HG03565 (cell line): ENCODE data around the gene PLD4.
"Not testable (repeated sequence)": the region's sequence is repeated elsewhere in the genome, so short reads cannot be mapped to it uniquely, and the experiment has no call there.

Experiments
- ATAC-seq: cut with Tn5 transposase; IDR thresholded peaks from one replicate; pipeline ENCODE4 v1.9.1; 2021; ENCODE audit warnings: mild to moderate bottlenecking, moderate library complexity; ENCODE audit not compliant: unreplicated experiment

PLD4 gene, protein sequence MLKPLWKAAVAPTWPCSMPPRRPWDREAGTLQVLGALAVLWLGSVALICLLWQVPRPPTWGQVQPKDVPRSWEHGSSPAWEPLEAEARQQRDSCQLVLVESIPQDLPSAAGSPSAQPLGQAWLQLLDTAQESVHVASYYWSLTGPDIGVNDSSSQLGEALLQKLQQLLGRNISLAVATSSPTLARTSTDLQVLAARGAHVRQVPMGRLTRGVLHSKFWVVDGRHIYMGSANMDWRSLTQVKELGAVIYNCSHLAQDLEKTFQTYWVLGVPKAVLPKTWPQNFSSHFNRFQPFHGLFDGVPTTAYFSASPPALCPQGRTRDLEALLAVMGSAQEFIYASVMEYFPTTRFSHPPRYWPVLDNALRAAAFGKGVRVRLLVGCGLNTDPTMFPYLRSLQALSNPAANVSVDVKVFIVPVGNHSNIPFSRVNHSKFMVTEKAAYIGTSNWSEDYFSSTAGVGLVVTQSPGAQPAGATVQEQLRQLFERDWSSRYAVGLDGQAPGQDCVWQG

GRCh38 chr14:104924421-104925213 is at the start of gene PLD4:
Gene PLD4, plus strand, starts transcription at chr14:104924879. Its CDS starts 2,262 bp downstream, at chr14:104927141.
- ATAC-seq = no peak

GRCh38 chr14:104875412-104875751 is 49.3 kb upstream of the PLD4 start:
- ATAC-seq = no peak

GRCh38 chr14:104875811-104876210 is 48.9 kb upstream of the PLD4 start:
- no peak for ATAC-seq

DNA sequence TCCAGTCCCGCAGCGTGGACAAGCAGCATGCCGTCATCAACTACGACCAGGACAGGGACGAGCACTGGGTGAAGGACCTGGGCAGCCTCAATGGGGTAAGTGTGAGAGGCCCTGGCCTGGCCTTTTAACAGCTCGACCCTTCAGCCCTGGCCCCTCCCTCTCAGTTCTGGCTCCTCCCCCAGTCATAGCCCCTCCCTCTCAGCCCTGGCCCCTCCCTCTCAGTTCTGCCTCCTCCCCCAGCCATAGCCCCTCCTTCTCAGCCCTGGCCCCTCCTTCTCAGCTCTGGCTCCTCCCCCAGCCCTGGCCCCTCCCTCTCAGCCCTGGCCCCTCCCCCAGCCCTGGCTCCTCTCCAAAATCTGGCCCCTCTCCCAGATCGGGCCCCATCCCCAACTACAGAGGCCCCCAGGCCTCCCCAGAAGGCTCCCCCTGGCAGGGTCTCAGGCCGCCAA is 48.4 kb upstream of the PLD4 start:
- ATAC-seq = no peak

DNA sequence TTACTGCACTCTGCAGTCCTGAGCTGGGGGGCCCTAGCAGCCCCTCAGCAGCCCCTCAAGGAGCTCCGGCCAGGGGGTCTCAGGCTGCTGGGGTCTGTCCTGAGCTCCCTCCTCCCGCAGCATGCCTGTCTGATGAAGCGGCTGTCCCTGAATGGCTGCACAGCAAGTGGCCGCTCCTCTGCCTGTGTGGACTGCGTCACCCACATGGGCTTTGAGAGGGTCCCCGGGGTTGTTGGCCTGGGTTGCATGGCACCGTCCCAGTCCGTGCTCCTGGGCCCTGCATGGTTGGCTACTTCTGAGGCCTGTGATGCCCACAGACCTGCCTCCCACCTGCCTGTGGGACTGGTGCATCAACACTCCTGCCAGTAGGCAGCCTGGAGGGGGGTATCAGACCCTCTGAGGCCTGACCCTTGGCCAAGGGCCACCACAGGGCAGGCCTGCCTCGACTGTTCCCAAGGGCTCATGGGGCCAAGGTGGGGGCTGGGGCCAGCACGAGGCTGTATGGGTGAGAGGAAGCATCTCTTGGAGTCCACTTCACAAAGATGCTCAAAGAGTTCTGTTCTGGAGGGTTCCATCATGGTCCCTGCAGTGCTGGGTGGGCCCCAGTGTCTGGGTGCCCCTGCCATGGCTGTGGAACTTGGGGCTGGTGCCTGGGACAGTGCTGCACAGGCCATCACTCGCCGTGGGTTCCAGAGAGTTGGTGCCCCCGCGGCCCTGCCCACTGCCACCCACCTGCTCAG is 47.4 kb upstream of the PLD4 start:
- ATAC-seq = no peak

DNA sequence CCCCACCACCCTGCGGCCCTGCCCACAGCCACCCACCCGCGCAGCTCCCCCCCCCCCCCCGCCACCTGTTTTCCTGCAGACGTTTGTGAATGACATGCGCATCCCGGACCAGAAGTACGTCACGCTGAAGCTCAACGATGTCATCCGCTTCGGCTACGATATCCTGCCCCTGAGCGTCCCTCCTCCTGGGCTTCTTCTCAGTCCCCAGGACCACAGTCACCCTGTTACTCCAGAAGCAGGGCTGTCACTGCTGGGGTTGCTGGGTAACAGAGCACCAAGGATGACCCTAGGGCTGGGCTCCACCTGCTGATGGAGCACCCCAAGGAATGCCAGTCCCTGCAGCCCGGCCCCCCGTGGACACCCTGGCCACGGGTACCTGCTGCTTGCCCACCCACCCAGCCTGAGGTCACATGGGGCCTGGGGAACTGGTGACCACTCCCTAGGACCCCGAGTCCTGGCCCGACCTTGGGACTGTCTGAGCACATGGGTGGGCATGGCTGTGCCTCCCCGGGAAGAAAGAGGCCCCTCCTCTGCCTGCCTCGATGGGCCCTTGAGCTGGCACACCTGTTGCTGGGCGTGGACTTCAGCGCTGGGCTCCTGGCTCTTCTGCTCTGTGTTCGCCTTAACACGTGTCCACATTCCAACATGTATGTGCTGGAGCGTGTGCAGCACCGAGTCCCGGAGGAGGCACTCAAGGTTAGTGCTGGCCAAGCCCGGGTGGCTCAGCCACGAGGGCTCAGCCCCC is 46.7 kb upstream of the PLD4 start:
- no peak for ATAC-seq

GRCh38 chr14:104878582-104878981 is 46.1 kb upstream of the PLD4 start:
- no peak for ATAC-seq

- ATAC-seq = no peak
Observed at GRCh38 chr14:104879201-104879982, 45.3 kb upstream of the PLD4 start.

- no peak for ATAC-seq
Observed at GRCh38 chr14:104879983-104880565, 44.6 kb upstream of the PLD4 start.

DNA sequence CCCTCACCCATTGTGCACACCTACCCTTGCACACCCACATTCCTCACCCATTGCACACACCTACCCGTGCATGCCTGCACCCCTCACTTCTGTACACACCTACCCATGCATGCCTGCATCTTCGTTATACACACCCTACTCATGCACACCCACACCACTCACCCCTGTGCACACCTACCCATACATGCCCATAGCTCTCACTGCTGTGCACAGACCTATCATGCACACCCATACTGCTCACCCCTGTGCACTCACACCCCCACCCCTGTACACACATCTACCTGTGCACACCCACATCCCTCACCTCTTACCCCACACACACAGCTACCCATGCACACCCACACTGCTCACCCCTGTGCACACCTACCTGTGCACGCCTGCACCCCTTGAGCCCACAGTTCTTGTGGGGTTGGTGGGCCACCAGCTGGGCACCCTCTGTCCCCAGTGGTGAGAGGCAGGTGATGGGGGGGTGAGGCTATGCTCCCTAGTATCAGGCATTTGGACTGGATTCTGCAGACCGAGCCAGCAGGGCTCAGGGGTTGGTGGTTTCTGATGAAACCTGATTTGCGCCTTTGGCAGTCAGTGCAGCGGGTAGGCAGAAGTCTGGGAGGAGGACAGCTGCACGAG is 44.0 kb upstream of the PLD4 start:
- no peak for ATAC-seq

GRCh38 chr14:104881369-104881979 is 43.2 kb upstream of the PLD4 start:
- no peak for ATAC-seq

DNA sequence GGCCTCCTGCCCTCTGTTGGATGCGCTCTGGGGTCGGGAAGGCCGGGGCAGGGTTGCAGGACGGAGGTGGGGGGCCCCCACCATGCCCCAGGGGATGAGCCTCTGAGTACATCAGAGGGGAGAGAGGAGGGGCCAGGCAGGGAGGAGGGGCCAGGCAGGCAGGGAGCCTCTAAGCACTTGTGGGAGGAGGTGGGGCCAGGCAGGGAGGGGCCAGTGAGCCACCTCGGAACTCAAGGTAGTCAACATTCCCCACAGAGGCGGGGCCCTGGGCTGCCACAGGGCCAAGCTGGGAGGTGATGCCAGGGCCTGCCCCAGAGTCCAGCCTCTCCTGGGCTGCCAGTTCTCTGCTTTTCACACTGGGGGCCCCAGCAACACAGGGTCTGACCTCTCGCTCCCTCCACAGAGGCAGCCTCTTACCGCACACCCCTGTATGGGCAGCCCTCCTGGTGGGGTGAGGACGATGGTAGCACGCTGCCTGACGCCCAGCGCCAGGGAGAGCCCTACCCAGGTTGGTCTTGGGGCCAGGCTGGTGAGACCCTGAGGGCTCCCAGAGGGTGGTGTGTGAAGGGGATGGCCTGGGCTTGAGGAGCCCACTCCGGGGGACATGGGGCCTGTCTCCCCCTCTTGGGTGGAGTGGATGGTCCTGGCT is 42.2 kb upstream of the PLD4 start:
- ATAC-seq = no peak

GRCh38 chr14:104882991-104883660 is 41.6 kb upstream of the PLD4 start:
- no peak for ATAC-seq

GRCh38 chr14:104883681-104884361 is 40.9 kb upstream of the PLD4 start:
- ATAC-seq = no peak

GRCh38 chr14:104884381-104884780 is 40.3 kb upstream of the PLD4 start:
- not testable (repeated sequence) for ATAC-seq

DNA sequence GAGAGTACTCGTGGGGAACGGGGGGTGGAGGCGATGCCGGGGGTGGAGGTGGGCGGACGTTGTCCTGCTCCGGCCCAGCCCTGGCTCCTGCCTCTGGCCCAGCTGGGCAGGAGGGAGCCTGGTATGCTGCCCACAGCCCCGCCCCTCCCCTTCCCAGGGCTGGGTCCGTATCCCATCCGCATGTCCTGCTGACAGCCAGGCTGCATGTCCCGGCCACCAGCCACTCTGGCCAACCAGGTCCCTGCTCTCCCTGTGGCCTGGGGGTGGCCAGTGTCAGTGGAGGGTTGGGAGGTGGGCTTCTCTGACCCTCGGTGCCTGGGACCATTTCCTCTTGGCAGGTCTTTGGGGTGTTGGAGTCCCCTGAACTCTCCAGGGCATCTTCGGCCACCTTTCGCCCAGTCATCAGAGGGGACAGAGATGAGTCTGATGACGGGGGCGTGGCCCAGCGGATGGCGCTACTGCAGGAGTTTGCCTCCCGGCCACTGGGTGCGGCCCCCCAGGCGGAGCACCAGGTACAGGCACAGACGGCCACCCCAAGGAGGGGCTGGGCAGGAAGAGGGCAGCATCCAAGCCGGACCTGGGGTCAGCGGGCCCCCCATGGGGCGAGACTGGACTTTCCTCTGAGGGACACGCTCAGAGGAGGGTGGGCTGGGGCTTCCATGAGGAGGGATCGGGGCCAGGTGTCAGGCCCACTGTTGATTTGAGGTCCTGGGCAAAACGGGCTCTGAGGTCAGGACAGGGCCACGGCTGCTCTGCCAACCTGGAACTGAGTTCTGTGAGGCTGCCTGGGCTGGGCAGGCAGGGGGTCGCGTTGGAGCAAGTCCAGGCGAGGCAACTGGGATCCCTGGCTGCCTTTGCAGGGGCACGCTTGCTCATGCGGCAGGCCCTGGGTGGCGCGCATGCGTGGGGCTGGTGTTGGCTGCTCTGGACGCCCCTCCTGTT is 39.4 kb upstream of the PLD4 start:
- ATAC-seq = no peak
